HG03103 (cell line): ENCODE data around the gene KRTAP5-9.
"Not testable (repeated sequence)": the region's sequence is repeated elsewhere in the genome, so short reads cannot be mapped to it uniquely, and the experiment has no call there.

ENCODE experiments used
- ATAC-seq: cut with Tn5 transposase; IDR thresholded peaks from one replicate; pipeline ENCODE4 v1.9.1; 2021; ENCODE audit warnings: low read depth; ENCODE audit not compliant: unreplicated experiment

The KRTAP5-9 gene

DNA sequence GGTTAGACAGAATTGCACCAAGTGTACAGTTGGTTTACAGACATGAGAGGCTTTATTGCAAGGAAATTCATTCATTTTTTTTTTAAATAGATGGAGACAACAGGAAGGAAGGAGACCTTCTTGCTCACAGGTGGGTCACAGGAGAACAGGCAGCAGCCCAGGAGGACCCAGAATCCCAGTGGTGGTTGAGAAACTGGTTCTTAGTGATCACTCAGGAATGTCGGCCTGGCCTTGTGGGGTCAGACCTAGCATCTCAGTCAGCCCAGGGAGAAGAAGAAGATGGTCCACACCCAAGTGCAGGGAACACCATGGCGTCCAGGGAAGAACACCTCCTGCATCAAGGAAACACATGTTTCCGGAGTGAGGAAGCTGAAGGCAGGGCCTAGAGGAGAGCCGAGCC lies 33.6 kb downstream of the KRTAP5-9 start:
- no peak for ATAC-seq

DNA sequence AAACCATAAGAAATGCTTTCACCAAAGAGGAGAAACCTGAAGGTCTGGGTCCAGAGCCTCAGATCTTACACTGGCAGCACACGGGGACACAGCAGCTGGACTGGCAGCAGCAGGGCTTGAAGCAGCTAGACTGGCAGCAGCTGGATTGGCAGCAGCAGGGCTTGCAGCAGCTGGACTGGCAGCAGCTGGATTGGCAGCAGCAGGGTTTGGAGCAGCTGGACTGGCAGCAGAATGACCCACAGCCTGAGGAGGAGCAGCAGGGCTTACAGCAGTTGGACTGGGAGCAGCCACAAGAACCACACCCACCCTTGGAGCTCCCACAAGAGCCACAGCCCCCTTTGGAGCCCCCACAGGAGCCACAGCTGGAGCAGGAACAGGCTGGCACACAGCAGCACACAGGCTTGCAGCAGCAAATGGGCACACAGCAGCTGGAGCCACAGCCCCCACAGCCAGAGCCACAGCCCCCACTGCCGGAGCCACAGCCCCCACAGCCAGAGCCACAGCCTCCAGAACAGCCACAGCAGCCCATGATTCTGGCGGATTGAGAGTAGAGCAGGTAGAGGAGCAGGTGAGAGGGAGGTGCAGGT lies 34.2 kb downstream of the KRTAP5-9 start, which contains the start of gene KRTAP5-11:
Gene KRTAP5-11 (minus strand): TSS at position 567 of the 587 bp plus-strand sequence. CDS start 38 bp downstream, at position 529.
- no peak for ATAC-seq

DNA sequence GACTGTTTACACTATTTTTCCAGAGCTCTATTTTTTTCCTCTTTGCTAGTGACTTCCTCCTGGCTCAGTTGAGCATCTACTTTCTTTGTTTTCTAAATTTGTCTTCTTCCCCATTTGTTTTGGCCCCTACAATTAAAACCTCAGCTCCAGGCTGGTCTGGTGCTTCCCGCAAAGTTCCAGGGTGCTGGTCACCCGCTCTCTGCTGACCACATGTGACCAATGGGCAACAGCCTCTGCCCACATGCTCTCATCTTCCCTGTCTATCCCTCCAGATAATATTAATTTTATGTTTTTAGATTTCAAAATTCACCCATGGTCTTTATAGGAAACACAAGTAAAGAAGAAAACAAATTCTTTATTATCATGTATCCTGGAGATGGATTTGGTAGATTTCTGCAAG lies 34.7 kb downstream of the KRTAP5-9 start:
- not testable (repeated sequence) for ATAC-seq

DNA sequence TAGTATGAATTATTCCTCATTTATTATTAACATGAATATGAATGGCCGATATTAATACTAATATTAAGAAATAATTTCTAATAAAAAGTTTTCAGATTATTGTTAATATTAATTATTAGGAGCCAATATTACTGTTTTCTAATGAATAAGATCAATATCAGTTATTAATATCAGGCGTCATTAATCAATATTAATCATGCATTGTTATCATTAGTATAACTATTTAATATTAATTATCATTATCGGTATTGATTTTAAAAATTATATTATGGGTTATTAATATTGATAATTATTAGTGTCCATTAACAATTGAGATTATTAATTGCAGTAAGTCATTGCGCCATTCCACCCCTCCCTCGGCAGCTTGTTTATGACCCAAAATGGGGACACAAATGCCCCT lies 37.5 kb downstream of the KRTAP5-9 start:
- not testable (repeated sequence) for ATAC-seq

DNA sequence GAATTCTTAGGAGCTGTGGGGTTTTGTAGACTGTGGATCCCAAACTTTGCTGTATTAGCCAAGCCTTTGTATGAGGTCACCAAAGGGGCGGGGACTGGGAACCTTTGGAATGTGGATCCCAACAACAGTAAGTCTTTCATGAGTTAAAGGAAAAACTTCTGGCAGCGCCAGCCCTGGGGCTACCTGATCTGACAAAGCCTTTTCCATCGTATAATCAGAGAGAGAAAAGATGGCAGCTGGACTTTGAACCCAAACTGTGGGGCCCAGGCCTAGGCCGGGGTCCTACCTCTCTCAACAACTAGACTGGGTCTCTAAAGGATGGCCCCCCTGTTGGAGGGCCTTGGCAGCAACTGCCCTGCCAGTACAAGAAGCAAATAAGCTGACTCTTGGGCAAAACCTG lies 40.1 kb downstream of the KRTAP5-9 start:
- ATAC-seq, result not testable (repeated sequence)

DNA sequence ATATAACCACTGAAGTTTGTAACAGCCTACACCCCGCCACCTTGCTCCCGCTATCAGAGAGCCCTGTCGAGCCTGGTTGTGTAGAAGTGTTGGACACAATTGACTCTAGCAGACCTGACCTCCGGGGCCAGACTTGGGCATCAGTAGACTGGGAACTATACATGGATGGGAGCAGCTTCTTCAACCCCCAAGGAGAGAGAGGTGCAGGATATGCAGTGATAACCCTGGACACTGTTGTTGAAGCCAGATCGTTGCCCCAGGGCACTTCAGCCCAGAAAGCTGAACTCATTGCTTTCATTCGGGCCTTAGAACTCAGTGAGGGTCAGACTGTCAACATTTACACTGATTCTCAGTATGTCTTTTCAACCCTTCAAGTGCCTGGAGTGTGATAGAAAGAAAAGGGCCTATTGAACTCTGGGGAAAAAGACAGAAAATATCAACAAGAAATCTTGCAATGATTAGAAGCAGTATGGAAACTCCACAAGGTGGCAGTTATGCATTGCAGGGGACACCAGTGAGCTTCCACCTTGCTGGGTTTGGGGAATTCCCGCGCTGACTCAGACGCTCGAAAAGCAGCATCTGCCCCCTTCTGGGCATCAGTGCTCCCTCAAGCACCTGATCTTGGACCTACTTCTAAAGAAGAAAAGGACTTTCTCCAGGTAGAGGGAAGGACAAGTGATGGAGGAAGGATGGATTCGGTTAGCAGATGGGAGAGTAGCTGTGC lies 40.8 kb downstream of the KRTAP5-9 start:
- ATAC-seq, result not testable (repeated sequence)

DNA sequence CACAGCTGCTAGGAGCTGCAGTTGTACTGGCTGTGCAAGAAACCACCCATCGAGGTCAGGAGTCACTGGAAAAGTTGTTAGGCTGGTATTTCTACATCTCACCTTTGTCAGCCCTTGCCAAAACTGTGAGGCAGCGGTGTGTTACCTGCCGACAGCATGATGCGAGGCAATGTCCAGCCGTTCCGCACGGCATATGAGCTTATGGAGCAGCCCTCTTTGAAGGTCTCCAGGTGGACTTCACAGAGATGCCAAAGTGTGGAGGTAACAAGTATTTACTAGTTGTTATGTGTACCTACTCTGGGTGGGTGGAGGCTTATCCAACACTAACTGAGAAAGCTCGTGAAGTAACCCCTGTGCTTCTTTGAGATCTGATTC lies 41.3 kb downstream of the KRTAP5-9 start:
- not testable (repeated sequence) for ATAC-seq
